HL-60 (cell line): ENCODE measurements around the gene FGF12.

Source experiments
- GABPA ChIP-seq: IDR thresholded peaks from 2 replicates; pipeline ENCODE4 v1.6.1; 2012; ENCODE audit warnings: low read depth
- POLR2AphosphoS5 ChIP-seq: IDR thresholded peaks from 2 replicates; pipeline ENCODE4 v1.6.1; 2012; ENCODE audit warnings: low read depth
- SPI1 ChIP-seq: IDR thresholded peaks from 2 replicates; pipeline ENCODE4 v1.6.1; 2012; ENCODE audit warnings: low read depth, mild to moderate bottlenecking, borderline replicate concordance
- TF ChIP-seq, protein P1 (sequence below): IDR thresholded peaks from one replicate; pipeline ENCODE4 v1.5.1; 2011; ENCODE audit warnings: low read length, control low read depth, inconsistent platforms; ENCODE audit not compliant: insufficient read depth
- TF ChIP-seq, protein P2 (sequence below): IDR thresholded peaks from 2 replicates; pipeline ENCODE4 v1.6.1; 2012; ENCODE audit warnings: low read depth; ENCODE audit not compliant: insufficient replicate concordance

- TF ChIP-seq, protein P1, sequence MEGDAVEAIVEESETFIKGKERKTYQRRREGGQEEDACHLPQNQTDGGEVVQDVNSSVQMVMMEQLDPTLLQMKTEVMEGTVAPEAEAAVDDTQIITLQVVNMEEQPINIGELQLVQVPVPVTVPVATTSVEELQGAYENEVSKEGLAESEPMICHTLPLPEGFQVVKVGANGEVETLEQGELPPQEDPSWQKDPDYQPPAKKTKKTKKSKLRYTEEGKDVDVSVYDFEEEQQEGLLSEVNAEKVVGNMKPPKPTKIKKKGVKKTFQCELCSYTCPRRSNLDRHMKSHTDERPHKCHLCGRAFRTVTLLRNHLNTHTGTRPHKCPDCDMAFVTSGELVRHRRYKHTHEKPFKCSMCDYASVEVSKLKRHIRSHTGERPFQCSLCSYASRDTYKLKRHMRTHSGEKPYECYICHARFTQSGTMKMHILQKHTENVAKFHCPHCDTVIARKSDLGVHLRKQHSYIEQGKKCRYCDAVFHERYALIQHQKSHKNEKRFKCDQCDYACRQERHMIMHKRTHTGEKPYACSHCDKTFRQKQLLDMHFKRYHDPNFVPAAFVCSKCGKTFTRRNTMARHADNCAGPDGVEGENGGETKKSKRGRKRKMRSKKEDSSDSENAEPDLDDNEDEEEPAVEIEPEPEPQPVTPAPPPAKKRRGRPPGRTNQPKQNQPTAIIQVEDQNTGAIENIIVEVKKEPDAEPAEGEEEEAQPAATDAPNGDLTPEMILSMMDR, result no peak
- TF ChIP-seq POLR2AphosphoS5, result no peak
- no peak for TF ChIP-seq SPI1
- no peak for TF ChIP-seq GABPA
- TF ChIP-seq, protein P2, sequence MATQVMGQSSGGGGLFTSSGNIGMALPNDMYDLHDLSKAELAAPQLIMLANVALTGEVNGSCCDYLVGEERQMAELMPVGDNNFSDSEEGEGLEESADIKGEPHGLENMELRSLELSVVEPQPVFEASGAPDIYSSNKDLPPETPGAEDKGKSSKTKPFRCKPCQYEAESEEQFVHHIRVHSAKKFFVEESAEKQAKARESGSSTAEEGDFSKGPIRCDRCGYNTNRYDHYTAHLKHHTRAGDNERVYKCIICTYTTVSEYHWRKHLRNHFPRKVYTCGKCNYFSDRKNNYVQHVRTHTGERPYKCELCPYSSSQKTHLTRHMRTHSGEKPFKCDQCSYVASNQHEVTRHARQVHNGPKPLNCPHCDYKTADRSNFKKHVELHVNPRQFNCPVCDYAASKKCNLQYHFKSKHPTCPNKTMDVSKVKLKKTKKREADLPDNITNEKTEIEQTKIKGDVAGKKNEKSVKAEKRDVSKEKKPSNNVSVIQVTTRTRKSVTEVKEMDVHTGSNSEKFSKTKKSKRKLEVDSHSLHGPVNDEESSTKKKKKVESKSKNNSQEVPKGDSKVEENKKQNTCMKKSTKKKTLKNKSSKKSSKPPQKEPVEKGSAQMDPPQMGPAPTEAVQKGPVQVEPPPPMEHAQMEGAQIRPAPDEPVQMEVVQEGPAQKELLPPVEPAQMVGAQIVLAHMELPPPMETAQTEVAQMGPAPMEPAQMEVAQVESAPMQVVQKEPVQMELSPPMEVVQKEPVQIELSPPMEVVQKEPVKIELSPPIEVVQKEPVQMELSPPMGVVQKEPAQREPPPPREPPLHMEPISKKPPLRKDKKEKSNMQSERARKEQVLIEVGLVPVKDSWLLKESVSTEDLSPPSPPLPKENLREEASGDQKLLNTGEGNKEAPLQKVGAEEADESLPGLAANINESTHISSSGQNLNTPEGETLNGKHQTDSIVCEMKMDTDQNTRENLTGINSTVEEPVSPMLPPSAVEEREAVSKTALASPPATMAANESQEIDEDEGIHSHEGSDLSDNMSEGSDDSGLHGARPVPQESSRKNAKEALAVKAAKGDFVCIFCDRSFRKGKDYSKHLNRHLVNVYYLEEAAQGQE, result no peak
Observed at GRCh38 chr3:192516820-192517219, 210.5 kb downstream of the FGF12 start.
